PC-3 (cell line): ENCODE results near the gene SF3B6. TPM values are rescaled to one million over a fixed set of nuclear protein-coding genes. Genes with fewer than 3 reads are reported as not detected.

Experiments used
- ATAC-seq: fragments of 200-7000 bp; cut with Tn5 transposase; 2 replicates; pipeline ENCODE4 v1.9.1; 2020; ENCODE audit warnings: mild to moderate bottlenecking, moderate library complexity
- BruUV-seq: library from RNA; stranded (reverse); fragments of 400-500 nt; replicated peaks from 2 replicates; lab custom pipeline; 2021; lab: Mats Ljungman, UMichigan
- CTCF ChIA-PET: fragments of 300-600 bp; sonication (Branson Sonifier 250); formaldehyde crosslinking; loops from one replicate; lab custom pipeline; 2022; ENCODE audit warnings: antibody characterized with exemption; lab: Charles Lee
- POLR2A ChIA-PET: fragments of 300-600 bp; sonication (Branson Sonifier 250); formaldehyde crosslinking; loops from one replicate; lab custom pipeline; 2022; ENCODE audit warnings: antibody characterized with exemption; ENCODE audit not compliant: unreplicated experiment; lab: Charles Lee
- DNase-seq: peaks from one replicate; pipeline ENCODE4 v3.0.0-alpha.2; 2015
- H2AFZ ChIP-seq: fragments of 300-600 bp; sonication (generic); 2 replicates; pipeline ENCODE4 v1.6.0; 2016; ENCODE audit warnings: antibody characterized with exemption, low read length
- H3F3A ChIP-seq: fragments of 300-600 bp; sonication (generic); one replicate; pipeline ENCODE4 v1.6.0; 2017; ENCODE audit warnings: antibody characterized with exemption, low read length, control low read depth, mild to moderate bottlenecking; ENCODE audit not compliant: unreplicated experiment
- H3K27ac ChIP-seq: fragments of 300-600 bp; sonication (generic); 2 replicates; pipeline ENCODE4 v1.5.1; 2016; ENCODE audit warnings: mild to moderate bottlenecking, low read length
- H3K27me3 ChIP-seq: fragments of 300-600 bp; sonication (generic); 2 replicates; pipeline ENCODE4 v1.6.1; 2016; ENCODE audit warnings: low read length, mixed read lengths
- H3K36me3 ChIP-seq: fragments of 300-600 bp; sonication (generic); 2 replicates; pipeline ENCODE4 v1.6.1; 2016; ENCODE audit warnings: low read depth, mixed run types, low read length, mixed read lengths
- H3K4me1 ChIP-seq: fragments of 300-600 bp; sonication (generic); 2 replicates; pipeline ENCODE4 v1.5.1; 2016; ENCODE audit warnings: low read length; ENCODE audit not compliant: insufficient read depth
- H3K4me2 ChIP-seq: fragments of 300-600 bp; sonication (generic); 2 replicates; pipeline ENCODE4 v1.6.0; 2016; ENCODE audit warnings: low read length
- H3K4me3 ChIP-seq: fragments of 300-600 bp; sonication (generic); 2 replicates; pipeline ENCODE4 v1.5.1; 2016; ENCODE audit warnings: mild to moderate bottlenecking, low read length, mixed read lengths
- H3K79me2 ChIP-seq: fragments of 300-600 bp; sonication (generic); 2 replicates; pipeline ENCODE4 v1.6.1; 2017; ENCODE audit warnings: low read length, mixed read lengths
- H3K9ac ChIP-seq: fragments of 300-600 bp; sonication (generic); 2 replicates; pipeline ENCODE4 v1.6.0; 2016; ENCODE audit warnings: mild to moderate bottlenecking, low read length
- H3K9me2 ChIP-seq: fragments of 300-600 bp; sonication (generic); replicated peaks from 2 replicates; pipeline ENCODE4 v1.6.1; 2016; ENCODE audit warnings: mixed run types, low read length, mixed read lengths
- H3K9me3 ChIP-seq: fragments of 300-600 bp; sonication (generic); 2 replicates; pipeline ENCODE4 v1.6.1; 2016; ENCODE audit warnings: low read length, mixed read lengths
- H4K20me1 ChIP-seq: fragments of 300-600 bp; sonication (generic); 2 replicates; pipeline ENCODE4 v1.6.1; 2016; ENCODE audit warnings: low read length, mixed read lengths
- CTCF ChIP-seq: fragments of 300-600 bp; sonication (generic); conservative IDR thresholded peaks from 2 replicates; pipeline ENCODE4 v1.5.1; 2017; ENCODE audit warnings: antibody characterized with exemption, low read depth, mild to moderate bottlenecking, low read length
- EZH2 ChIP-seq: fragments of 300-600 bp; sonication (generic); IDR thresholded peaks from one replicate; pipeline ENCODE4 v1.6.1; 2017; ENCODE audit warnings: antibody characterized with exemption, mild to moderate bottlenecking, low read length; ENCODE audit not compliant: unreplicated experiment
- EZH2phosphoT487 ChIP-seq: fragments of 300-600 bp; sonication (generic); IDR thresholded peaks from 2 replicates; pipeline ENCODE4 v1.6.1; 2018; ENCODE audit warnings: mild to moderate bottlenecking, antibody characterized with exemption, low read length, borderline replicate concordance
- intact Hi-C: fragments of 100-400 bp; cut with micrococcal nuclease; formaldehyde crosslinking; loops from 2 replicates; pipeline ENCODE4 v1.9.0; 2023
- total RNA-seq: library from RNA; depleted of rRNA; stranded (reverse); fragments of >200 nt; gene quantifications from 2 replicates; pipeline ENCODE4 v1.2.3, GENCODE V29; 2014

Gene SF3B6
- total RNA-seq, 1 experiment from 2014 or later: 220 TPM

- no peak overlapping the region for H3K27ac ChIP-seq
- BruUV-seq: no TSS peak
- no peaks in the 10 kb centered on the region for H3K27me3 ChIP-seq
- H3K4me1 ChIP-seq: peaks cover 19% of the 10 kb centered on the region
- no peak for TF ChIP-seq CTCF
- TF ChIP-seq EZH2phosphoT487: no peak
- DNase-seq: no peak
- no peak overlapping the region for H3K4me3 ChIP-seq
- ChIA-PET POLR2A (no interaction called here), CTCF (no interaction called here)
- no peaks in the 10 kb centered on the region for H3K9me2 ChIP-seq
- no peak overlapping the region for H3K9ac ChIP-seq
- ATAC-seq: no peak
- no peaks in the 10 kb centered on the region for H3K36me3 ChIP-seq
- no peak overlapping the region for H2AFZ ChIP-seq
- H3F3A ChIP-seq: no peaks in the 10 kb centered on the region
- H3K9me3 ChIP-seq: no peaks in the 10 kb centered on the region
- H4K20me1 ChIP-seq: no peaks in the 10 kb centered on the region
- intact Hi-C loops: no loop called here
- H3K4me2 ChIP-seq: no peak overlapping the region
- H3K79me2 ChIP-seq: peaks cover 18% of the 10 kb centered on the region
Observed at GRCh38 chr2:24121469-24121868, 45.3 kb upstream of the SF3B6 start.

- intact Hi-C loops: no loop called here
- Histone ChIP-seq H3K9ac (no peak overlapping the region), H2AFZ (no peak overlapping the region), H3K79me2 (peaks cover 18% of the 10 kb centered on the region), H3K4me3 (no peak overlapping the region), H3K9me3 (no peaks in the 10 kb centered on the region), H3K4me2 (no peak overlapping the region), H3F3A (no peaks in the 10 kb centered on the region), H3K27ac (no peak overlapping the region), H3K36me3 (no peaks in the 10 kb centered on the region), H3K9me2 (no peaks in the 10 kb centered on the region), H3K4me1 (peaks cover 19% of the 10 kb centered on the region), H4K20me1 (no peaks in the 10 kb centered on the region), H3K27me3 (no peaks in the 10 kb centered on the region)
- DNase-seq (no peak), ATAC-seq (no peak)
- POLR2A ChIA-PET: no interaction called here
- no TSS peak for BruUV-seq
- no peak for TF ChIP-seq EZH2phosphoT487
- TF ChIP-seq CTCF: no peak
- no peak for TF ChIP-seq EZH2
- CTCF ChIA-PET: no interaction called here
Observed at GRCh38 chr2:24121066-24121465, 44.9 kb upstream of the SF3B6 start.

- 0 out of 2 replicates have a peak, but pooled peaks cover 4% of the 10 kb centered on the region for H3K79me2 ChIP-seq
- H2AFZ ChIP-seq: no peak overlapping the region
- H3K4me1 ChIP-seq: peaks cover 12% of the 10 kb centered on the region; the same call in 1 of the 2 replicates
- H3K4me2 ChIP-seq: no peak overlapping the region
- no peak overlapping the region for H3K4me3 ChIP-seq
- no peaks in the 10 kb centered on the region for H3K9me2 ChIP-seq
- no TSS peak for BruUV-seq
- intact Hi-C loops: no loop called here
- no peak overlapping the region for H3K9ac ChIP-seq
- no peaks in the 10 kb centered on the region for H3K27me3 ChIP-seq
- no peaks in the 10 kb centered on the region for H3K36me3 ChIP-seq
- CTCF ChIA-PET: no interaction called here
- POLR2A ChIA-PET: no interaction called here
- no peak overlapping the region for H3K27ac ChIP-seq
- H3K9me3 ChIP-seq: no peaks in the 10 kb centered on the region
- DNase-seq (no peak), ATAC-seq (no peak)
- TF ChIP-seq CTCF: no peak
- TF ChIP-seq EZH2phosphoT487: no peak
- no peak for TF ChIP-seq EZH2
- no peaks in the 10 kb centered on the region for H3F3A ChIP-seq
- no peaks in the 10 kb centered on the region for H4K20me1 ChIP-seq
Observed at GRCh38 chr2:24117902-24118301, 41.8 kb upstream of the SF3B6 start.
